ENCODE measurements around the gene FBXO30. TPM values are rescaled to one million over a fixed set of nuclear protein-coding genes. Genes with fewer than 3 reads are reported as not detected.

Gene FBXO30
- total RNA-seq, 2 donors from 2014 or later: 9.8 to 10.9 TPM

DNA sequence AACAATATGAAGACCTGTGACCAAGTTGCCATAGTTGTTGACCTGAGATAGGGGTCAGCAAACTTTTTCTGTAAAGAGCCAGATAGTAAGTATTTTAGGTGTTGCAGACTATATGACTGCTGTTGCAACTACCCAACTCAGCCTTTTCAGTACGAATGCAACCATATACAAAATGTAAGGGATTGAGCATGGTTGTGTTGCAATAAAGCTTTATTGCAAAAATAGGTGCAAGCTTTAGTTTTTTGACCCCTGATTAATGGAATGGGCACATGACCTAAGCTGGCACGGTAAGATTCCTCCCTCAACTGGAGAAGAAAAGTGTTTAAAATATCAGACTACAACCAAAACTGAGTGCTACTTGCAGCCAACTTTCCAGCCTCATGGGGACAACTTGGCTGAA, 62.0 kb downstream of the FBXO30 start:
- no peak for DNase-seq (ENCODE audit: low spot score)
- Histone ChIP-seq H3K4me3 (no peak overlapping the region), H3K9me3 (peaks cover 0 to 4% of the 10 kb centered on the region in 2 donors), H3K36me3 (no peaks in the 10 kb centered on the region), H3K4me1 (no peaks in the 10 kb centered on the region), H3K27me3 (no peaks in the 10 kb centered on the region), H3K27ac (no peak overlapping the region)
- TF ChIP-seq, protein P1, sequence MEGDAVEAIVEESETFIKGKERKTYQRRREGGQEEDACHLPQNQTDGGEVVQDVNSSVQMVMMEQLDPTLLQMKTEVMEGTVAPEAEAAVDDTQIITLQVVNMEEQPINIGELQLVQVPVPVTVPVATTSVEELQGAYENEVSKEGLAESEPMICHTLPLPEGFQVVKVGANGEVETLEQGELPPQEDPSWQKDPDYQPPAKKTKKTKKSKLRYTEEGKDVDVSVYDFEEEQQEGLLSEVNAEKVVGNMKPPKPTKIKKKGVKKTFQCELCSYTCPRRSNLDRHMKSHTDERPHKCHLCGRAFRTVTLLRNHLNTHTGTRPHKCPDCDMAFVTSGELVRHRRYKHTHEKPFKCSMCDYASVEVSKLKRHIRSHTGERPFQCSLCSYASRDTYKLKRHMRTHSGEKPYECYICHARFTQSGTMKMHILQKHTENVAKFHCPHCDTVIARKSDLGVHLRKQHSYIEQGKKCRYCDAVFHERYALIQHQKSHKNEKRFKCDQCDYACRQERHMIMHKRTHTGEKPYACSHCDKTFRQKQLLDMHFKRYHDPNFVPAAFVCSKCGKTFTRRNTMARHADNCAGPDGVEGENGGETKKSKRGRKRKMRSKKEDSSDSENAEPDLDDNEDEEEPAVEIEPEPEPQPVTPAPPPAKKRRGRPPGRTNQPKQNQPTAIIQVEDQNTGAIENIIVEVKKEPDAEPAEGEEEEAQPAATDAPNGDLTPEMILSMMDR (IDR thresholded peaks at IDR 0.05): no peak

DNA sequence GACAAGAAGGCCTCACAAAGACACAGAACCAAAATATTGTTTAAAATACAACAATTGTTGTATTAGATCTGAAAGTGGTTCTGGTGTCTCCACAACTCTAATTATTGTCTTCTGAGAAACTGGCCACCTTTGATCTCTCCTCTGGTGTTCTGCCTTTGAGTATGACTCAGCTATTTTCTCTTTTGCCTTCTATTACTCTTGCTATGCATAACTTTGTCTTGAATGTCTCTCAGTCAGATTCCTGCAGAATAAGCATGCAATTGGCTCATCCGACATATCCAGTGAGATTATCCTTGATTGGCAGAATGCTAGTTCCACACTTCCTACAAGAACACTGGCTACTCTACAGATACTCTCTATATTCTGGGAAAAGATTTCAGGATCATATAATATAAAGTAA, 65.0 kb downstream of the FBXO30 start:
- peaks cover 0 to 4% of the 10 kb centered on the region in 2 donors for H3K9me3 ChIP-seq
- TF ChIP-seq, protein P1 (IDR thresholded peaks at IDR 0.05): no peak
- no peak for DNase-seq (ENCODE audit: low spot score)
- no peaks in the 10 kb centered on the region for H3K27me3 ChIP-seq
- no peaks in the 10 kb centered on the region for H3K4me1 ChIP-seq
- H3K36me3 ChIP-seq: no peaks in the 10 kb centered on the region
- H3K4me3 ChIP-seq: no peak overlapping the region
- H3K27ac ChIP-seq: no peak overlapping the region

DNA sequence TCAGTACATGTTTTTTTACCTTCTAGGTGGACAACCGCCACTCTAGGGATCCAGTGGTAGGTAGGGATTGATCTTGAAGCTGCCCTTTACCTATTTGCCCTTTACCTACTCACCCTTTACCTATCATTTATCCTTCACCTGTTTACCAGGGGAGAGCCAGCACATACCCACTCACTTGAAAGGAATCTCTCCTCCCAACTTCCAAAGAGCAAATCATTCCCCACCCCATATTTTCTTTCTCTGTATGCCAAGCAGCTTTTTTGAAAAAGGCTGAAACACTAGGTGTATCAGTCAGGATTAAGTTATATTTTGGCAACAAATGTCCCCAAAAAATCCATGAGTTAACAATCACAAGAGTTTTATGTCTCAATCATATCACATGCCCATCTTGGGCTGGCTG, 68.7 kb downstream of the FBXO30 start:
- Histone ChIP-seq H3K36me3 (no peaks in the 10 kb centered on the region), H3K4me1 (no peaks in the 10 kb centered on the region), H3K27me3 (no peaks in the 10 kb centered on the region), H3K9me3 (peaks cover 0 to 4% of the 10 kb centered on the region in 2 donors), H3K27ac (no peak overlapping the region), H3K4me3 (no peak overlapping the region)
- TF ChIP-seq, protein P1 (IDR thresholded peaks at IDR 0.05): no peak
- DNase-seq (ENCODE audit: low spot score): no peak

DNA sequence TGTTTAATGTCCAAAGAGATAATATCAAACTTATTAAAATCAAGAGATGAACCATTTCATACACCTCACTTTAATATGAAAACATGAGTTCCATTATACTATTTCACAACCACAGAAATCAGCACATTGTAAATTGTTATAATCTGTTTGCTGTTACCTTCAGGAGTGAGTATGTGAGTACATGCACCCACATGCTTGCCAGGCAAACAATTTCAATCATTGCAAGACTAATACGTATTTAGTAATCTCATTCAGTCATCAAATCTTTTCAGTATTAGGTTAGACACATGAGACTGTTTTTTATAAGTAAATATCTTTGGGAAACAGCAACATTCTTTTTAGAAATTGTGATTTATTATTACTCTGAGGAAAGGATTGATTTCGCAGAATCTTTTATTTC, 70.0 kb downstream of the FBXO30 start:
- no peaks in the 10 kb centered on the region for H3K27me3 ChIP-seq
- H3K4me3 ChIP-seq: no peak overlapping the region
- TF ChIP-seq, protein P1 (IDR thresholded peaks at IDR 0.05): no peak
- DNase-seq (ENCODE audit: low spot score): no peak
- no peaks in the 10 kb centered on the region for H3K4me1 ChIP-seq
- H3K9me3 ChIP-seq: peaks cover 0 to 4% of the 10 kb centered on the region in 2 donors
- H3K27ac ChIP-seq: no peak overlapping the region
- no peaks in the 10 kb centered on the region for H3K36me3 ChIP-seq

Other genes with a start within 250 kb of the FBXO30 start
- gene EPM2A, start 79.3 kb downstream of the FBXO30 start, total RNA-seq: 10 to 100 TPM; 24.2 to 24.7 TPM
- gene SHPRH, start 149.6 kb upstream of the FBXO30 start, total RNA-seq: 10 to 100 TPM in 1 of 2 donors, 1 to 10 TPM in 1; 9.7 to 12.7 TPM
- under 1 TPM; 0.07 to 0.08 TPM for gene GRM1, start 214.3 kb upstream of the FBXO30 start, total RNA-seq

Data from right atrium auricular region (tissue), 2 donors.